H1 (cell line): ENCODE data around the gene CAMK2D. TPM values are rescaled to one million over a fixed set of nuclear protein-coding genes. Genes with fewer than 3 reads are reported as not detected.

ENCODE experiments used
- BRCA1 ChIP-seq: IDR thresholded peaks from 2 replicates; pipeline ENCODE4 v1.6.1; 2012; ENCODE audit warnings: low read depth, low read length, improper control_type of control experiment
- FOSL1 ChIP-seq: IDR thresholded peaks from 2 replicates; pipeline ENCODE4 v1.6.1; 2011; ENCODE audit warnings: mild to moderate bottlenecking, low read depth, low read length, moderate library complexity; ENCODE audit not compliant: insufficient read depth
- KDM5A ChIP-seq: fragments of 200-600 bp; IDR thresholded peaks from 2 replicates; pipeline ENCODE4 v1.7.1; 2012; ENCODE audit warnings: mild to moderate bottlenecking, low read length, inconsistent platforms, mixed read lengths
- RBBP5 ChIP-seq: IDR thresholded peaks from 2 replicates; pipeline ENCODE4 v1.7.1; 2012; ENCODE audit warnings: low read depth, mild to moderate bottlenecking, inconsistent platforms, low read length, moderate library complexity, borderline replicate concordance
- polyA plus RNA-seq, 7 experiments: library from polyadenylated mRNA; depleted of rRNA in 3 of 7; stranded (reverse) in 5 of 7; unstranded in 2 of 7; fragments of >200 nt in 5 of 7; fragments of 200-250 nt in 2 of 7; gene quantifications; 1 replicate in 5 of 7; 2 replicates in 1 of 7; 4 replicates in 1 of 7; pipeline versions ENCODE4 v1.2.1 to v1.2.3, GENCODE V29; 2011 to 2013; ENCODE audit warnings: missing spikeins in 2 of 7, mixed read lengths in 2 of 7
- total RNA-seq: library from RNA; stranded (reverse); fragmentation: NEBNext Ultra II Directional; extraction: Animal tissue kit (Norgen Biotek cat#: 25700); gene quantifications from 2 replicates; pipeline ENCODE4 v1.2.1, GENCODE V29; 2021
- TF ChIP-seq, protein P1 (sequence below): fragments of 300-600 bp; sonication (generic); IDR thresholded peaks from 2 replicates; pipeline ENCODE4 v1.7.1; 2012; ENCODE audit warnings: low read length, moderate library complexity, mild to moderate bottlenecking, inconsistent platforms; ENCODE audit not compliant: insufficient replicate concordance
- TF ChIP-seq, protein P2 (sequence below): IDR thresholded peaks from 2 replicates; pipeline ENCODE4 v1.6.1; 2011; ENCODE audit warnings: low read depth, mild to moderate bottlenecking, low read length; ENCODE audit not compliant: insufficient read depth

The CAMK2D gene
- total and polyA plus RNA-seq, 2 of the 8 experiments (the other 6 are each of a cell fraction or from before 2014, with no cell fraction given): 3.2 to 7.0 TPM

DNA sequence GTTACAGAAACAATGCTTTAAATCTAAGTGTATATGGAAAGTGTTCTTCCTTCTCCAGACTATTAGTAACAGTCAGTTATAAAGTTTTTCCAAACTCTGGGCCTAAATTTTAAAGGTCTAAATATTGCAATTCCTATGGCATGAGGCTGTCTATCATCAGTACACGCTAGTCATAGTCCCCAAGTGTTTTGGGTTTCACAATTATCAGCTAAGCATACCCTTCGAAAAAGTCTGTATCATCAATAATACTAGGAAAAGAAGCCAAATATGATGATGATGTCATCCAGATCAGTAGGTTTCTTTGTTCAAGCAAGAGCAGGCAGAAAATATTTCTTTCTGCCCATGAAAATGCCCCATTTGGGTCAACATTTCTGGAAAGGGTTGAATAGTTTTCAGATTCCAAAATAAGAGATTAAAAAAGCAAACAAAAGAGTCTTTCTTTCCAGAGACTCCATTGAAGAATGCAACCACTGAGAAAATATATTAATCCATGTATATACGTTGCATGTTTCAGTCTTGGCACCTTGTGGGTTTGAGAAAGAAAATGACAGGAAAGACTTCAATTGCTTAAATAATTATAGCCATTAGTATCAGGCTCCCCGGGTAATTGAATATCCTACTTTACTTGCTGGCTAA, 173.8 kb downstream of the CAMK2D start (continued):
- TF ChIP-seq, protein P1, sequence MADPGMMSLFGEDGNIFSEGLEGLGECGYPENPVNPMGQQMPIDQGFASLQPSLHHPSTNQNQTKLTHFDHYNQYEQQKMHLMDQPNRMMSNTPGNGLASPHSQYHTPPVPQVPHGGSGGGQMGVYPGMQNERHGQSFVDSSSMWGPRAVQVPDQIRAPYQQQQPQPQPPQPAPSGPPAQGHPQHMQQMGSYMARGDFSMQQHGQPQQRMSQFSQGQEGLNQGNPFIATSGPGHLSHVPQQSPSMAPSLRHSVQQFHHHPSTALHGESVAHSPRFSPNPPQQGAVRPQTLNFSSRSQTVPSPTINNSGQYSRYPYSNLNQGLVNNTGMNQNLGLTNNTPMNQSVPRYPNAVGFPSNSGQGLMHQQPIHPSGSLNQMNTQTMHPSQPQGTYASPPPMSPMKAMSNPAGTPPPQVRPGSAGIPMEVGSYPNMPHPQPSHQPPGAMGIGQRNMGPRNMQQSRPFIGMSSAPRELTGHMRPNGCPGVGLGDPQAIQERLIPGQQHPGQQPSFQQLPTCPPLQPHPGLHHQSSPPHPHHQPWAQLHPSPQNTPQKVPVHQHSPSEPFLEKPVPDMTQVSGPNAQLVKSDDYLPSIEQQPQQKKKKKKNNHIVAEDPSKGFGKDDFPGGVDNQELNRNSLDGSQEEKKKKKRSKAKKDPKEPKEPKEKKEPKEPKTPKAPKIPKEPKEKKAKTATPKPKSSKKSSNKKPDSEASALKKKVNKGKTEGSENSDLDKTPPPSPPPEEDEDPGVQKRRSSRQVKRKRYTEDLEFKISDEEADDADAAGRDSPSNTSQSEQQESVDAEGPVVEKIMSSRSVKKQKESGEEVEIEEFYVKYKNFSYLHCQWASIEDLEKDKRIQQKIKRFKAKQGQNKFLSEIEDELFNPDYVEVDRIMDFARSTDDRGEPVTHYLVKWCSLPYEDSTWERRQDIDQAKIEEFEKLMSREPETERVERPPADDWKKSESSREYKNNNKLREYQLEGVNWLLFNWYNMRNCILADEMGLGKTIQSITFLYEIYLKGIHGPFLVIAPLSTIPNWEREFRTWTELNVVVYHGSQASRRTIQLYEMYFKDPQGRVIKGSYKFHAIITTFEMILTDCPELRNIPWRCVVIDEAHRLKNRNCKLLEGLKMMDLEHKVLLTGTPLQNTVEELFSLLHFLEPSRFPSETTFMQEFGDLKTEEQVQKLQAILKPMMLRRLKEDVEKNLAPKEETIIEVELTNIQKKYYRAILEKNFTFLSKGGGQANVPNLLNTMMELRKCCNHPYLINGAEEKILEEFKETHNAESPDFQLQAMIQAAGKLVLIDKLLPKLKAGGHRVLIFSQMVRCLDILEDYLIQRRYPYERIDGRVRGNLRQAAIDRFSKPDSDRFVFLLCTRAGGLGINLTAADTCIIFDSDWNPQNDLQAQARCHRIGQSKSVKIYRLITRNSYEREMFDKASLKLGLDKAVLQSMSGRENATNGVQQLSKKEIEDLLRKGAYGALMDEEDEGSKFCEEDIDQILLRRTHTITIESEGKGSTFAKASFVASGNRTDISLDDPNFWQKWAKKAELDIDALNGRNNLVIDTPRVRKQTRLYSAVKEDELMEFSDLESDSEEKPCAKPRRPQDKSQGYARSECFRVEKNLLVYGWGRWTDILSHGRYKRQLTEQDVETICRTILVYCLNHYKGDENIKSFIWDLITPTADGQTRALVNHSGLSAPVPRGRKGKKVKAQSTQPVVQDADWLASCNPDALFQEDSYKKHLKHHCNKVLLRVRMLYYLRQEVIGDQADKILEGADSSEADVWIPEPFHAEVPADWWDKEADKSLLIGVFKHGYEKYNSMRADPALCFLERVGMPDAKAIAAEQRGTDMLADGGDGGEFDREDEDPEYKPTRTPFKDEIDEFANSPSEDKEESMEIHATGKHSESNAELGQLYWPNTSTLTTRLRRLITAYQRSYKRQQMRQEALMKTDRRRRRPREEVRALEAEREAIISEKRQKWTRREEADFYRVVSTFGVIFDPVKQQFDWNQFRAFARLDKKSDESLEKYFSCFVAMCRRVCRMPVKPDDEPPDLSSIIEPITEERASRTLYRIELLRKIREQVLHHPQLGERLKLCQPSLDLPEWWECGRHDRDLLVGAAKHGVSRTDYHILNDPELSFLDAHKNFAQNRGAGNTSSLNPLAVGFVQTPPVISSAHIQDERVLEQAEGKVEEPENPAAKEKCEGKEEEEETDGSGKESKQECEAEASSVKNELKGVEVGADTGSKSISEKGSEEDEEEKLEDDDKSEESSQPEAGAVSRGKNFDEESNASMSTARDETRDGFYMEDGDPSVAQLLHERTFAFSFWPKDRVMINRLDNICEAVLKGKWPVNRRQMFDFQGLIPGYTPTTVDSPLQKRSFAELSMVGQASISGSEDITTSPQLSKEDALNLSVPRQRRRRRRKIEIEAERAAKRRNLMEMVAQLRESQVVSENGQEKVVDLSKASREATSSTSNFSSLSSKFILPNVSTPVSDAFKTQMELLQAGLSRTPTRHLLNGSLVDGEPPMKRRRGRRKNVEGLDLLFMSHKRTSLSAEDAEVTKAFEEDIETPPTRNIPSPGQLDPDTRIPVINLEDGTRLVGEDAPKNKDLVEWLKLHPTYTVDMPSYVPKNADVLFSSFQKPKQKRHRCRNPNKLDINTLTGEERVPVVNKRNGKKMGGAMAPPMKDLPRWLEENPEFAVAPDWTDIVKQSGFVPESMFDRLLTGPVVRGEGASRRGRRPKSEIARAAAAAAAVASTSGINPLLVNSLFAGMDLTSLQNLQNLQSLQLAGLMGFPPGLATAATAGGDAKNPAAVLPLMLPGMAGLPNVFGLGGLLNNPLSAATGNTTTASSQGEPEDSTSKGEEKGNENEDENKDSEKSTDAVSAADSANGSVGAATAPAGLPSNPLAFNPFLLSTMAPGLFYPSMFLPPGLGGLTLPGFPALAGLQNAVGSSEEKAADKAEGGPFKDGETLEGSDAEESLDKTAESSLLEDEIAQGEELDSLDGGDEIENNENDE: no peak
- TF ChIP-seq RBBP5 (no peak), KDM5A (no peak), BRCA1 (no peak), FOSL1 (no peak)
- TF ChIP-seq, protein P2, sequence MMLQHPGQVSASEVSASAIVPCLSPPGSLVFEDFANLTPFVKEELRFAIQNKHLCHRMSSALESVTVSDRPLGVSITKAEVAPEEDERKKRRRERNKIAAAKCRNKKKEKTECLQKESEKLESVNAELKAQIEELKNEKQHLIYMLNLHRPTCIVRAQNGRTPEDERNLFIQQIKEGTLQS: no peak
- TF ChIP-seq, all 59 proteins: peak for 0
